ENCODE results near the gene CLSTN2. TPM values are rescaled to one million over a fixed set of nuclear protein-coding genes. Genes with fewer than 3 reads are reported as not detected.

The CLSTN2 gene
- total and polyA plus RNA-seq, 2 of the 4 experiments (the other 2 are of a cell fraction) = under 0.01 to 0.07 TPM

- CTCF ChIA-PET = interaction anchor here (1.0 kb wide), 1 partner anchor 18 kb away, joined by 3 read pairs; no protein-coding TSS in a partner anchor
- 100% methylated on average over 1 of the region's 3 CpGs; no CpG with 5 or more reads in 1 of the 2 experiments for WGBS, 2 experiments (ENCODE audit: extremely low coverage in 2 of 2, insufficient read length in 1 of 2)
- no peak for ATAC-seq (ENCODE audit: low read depth)
These were observed 341.7 kb downstream of the CLSTN2 start for GRCh38 chr3:140276703-140277102.

More at GRCh38 chr3:140276703-140277102, 341.7 kb downstream of the CLSTN2 start:
- no peak overlapping the region for H2AFZ ChIP-seq (replicated peaks; ENCODE audit: low read length, poor library complexity)
- H2AK9ac ChIP-seq (replicated peaks; ENCODE audit: low read depth, low read length, poor library complexity) = no peak overlapping the region
- H3K23ac ChIP-seq (ENCODE audit: low read depth, low read length) = no peak overlapping the region
- H4K20me1 ChIP-seq (ENCODE audit: insufficient read depth, low read length) = no peaks in the 10 kb centered on the region
- in situ Hi-C loops (cut with MboI; ENCODE audit: low sequenced_read_pairs) = no loop called here
- peak; percentile 1 for DNase-seq
- POLR2A ChIA-PET (ENCODE audit: unreplicated experiment) = no interaction called here
- no peak overlapping the region for H4K8ac ChIP-seq (ENCODE audit: low read depth in 2 of 2, low read length in 2 of 2)
- no peak overlapping the region for H3K27ac ChIP-seq (ENCODE audit: insufficient read depth, low read length)
- no peak overlapping the region for H2BK120ac ChIP-seq (ENCODE audit: low read depth, low read length)
- no TSS peak for BruUV-seq (replicated peaks)
- H3K14ac ChIP-seq (replicated peaks; ENCODE audit: low read depth, low read length) = no peak overlapping the region
- H3K9ac ChIP-seq (ENCODE audit: low read depth, low read length) = no peak overlapping the region
- dilution Hi-C loops (cut with HindIII; ENCODE audit: low sequenced_read_pairs, unreplicated experiment) = no loop called here
- H2BK15ac ChIP-seq (ENCODE audit: low read depth, low read length) = no peak overlapping the region
- no peak overlapping the region for H3K4ac ChIP-seq (ENCODE audit: low read depth, low read length)
- H4K91ac ChIP-seq (ENCODE audit: insufficient read depth, low read depth, low read length) = no peak overlapping the region
- no peaks in the 10 kb centered on the region for H3K9me3 ChIP-seq (ENCODE audit: control insufficient read depth, insufficient read depth, low read length)
- no peak overlapping the region for H2BK20ac ChIP-seq (ENCODE audit: low read depth, low read length)
- H3K18ac ChIP-seq (ENCODE audit: low read depth, low read length) = no peak overlapping the region
- H4K5ac ChIP-seq (ENCODE audit: low read depth, low read length) = no peak overlapping the region
- no peaks in the 10 kb centered on the region for H3K36me3 ChIP-seq (ENCODE audit: control insufficient read depth, insufficient read depth, low read length)
- TF ChIP-seq MXI1 (IDR thresholded peaks at IDR 0.05; ENCODE audit: borderline replicate concordance, low read depth, low read length) = no peak
- 0 out of 2 replicates have a peak, but pooled peaks have one; percentile 4 for TF ChIP-seq CTCF (conservative IDR thresholded peaks at IDR 0.05; ENCODE audit: low read depth, low read length)
- no peak overlapping the region for H2AK5ac ChIP-seq (ENCODE audit: low read depth, low read length)
- H3K9me1 ChIP-seq (ENCODE audit: insufficient read depth, low read length) = no peaks in the 10 kb centered on the region
- intact Hi-C loops (cut with micrococcal nuclease) = no loop called here
- H3K4me3 ChIP-seq (ENCODE audit: insufficient read depth, low read depth, low read length) = no peak overlapping the region
- no peak overlapping the region for H3K4me2 ChIP-seq (ENCODE audit: low read depth, low read length)
- H3K56ac ChIP-seq (ENCODE audit: extremely low read depth, insufficient read depth, low read length) = no peak overlapping the region
- no peak overlapping the region for H2BK5ac ChIP-seq (ENCODE audit: low read depth, low read length, poor library complexity, severe bottlenecking)
- no peaks in the 10 kb centered on the region for H3K79me1 ChIP-seq (ENCODE audit: low read depth in 1 of 2, low read length in 2 of 2)
- H3K4me1 ChIP-seq (ENCODE audit: control insufficient read depth, insufficient read depth, low read length) = no peaks in the 10 kb centered on the region
- no peaks in the 10 kb centered on the region for H3K27me3 ChIP-seq (ENCODE audit: control insufficient read depth, insufficient read depth, low read length)

All from IMR-90 (cell line).